GM19043 (cell line): ENCODE measurements around the gene OIP5.
"Not testable (repeated sequence)": the region's sequence is repeated elsewhere in the genome, so short reads cannot be mapped to it uniquely, and the experiment has no call there.

Source experiments
- ATAC-seq: cut with Tn5 transposase; IDR thresholded peaks from one replicate; pipeline ENCODE4 v1.9.1; 2021; ENCODE audit warnings: low read depth; ENCODE audit not compliant: unreplicated experiment

OIP5 gene

GRCh38 chr15:41260924-41261323 lies 71.5 kb downstream of the OIP5 start:
- not testable (repeated sequence) for ATAC-seq

GRCh38 chr15:41259546-41260189 lies 72.7 kb downstream of the OIP5 start:
- no peak for ATAC-seq
